K562 (cell line): ENCODE results near the gene RABGAP1. TPM values are rescaled to one million over a fixed set of nuclear protein-coding genes. Genes with fewer than 3 reads are reported as not detected.

ENCODE experiments used
- ATAC-seq: fragments of 200-7000 bp; cut with Tn5 transposase; 3 replicates; pipeline ENCODE4 v1.9.1; 2020; ENCODE audit warnings: moderate library complexity
- BruUV-seq: library from RNA; stranded (reverse); fragments of 400-500 nt; replicated peaks from 2 replicates; lab custom pipeline; 2021; lab: Mats Ljungman, UMichigan
- CTCF ChIA-PET: fragments of 300-600 bp; formaldehyde crosslinking; extraction: SDS; loops from one replicate; lab custom pipeline; 2021; ENCODE audit warnings: low intra/inter-chr PET ratio; lab: Yijun Ruan, JAX
- POLR2A ChIA-PET: fragments of 300-600, 350-650 bp; sonication (Branson Sonifier 250); formaldehyde crosslinking; extraction: SDS; loops from one replicate; lab custom pipeline; 2021; ENCODE audit warnings: antibody characterized with exemption, inconsistent platforms; lab: Yijun Ruan, JAX
- DNase-seq, 4 experiments: peaks; one replicate each; pipeline versions ENCODE4 v3.0.0 to v3.0.0-alpha.2; 2011 to 2018; ENCODE audit warnings: low spot score in 3 of 4, mixed read lengths in 3 of 4; ENCODE audit errors: extremely low read depth in 1 of 4
- FAIRE-seq: peaks from 2 replicates; lab custom pipeline; 2011; peaks lifted over from hg19 to GRCh38; lab: Jason Lieb, UNC
- H2AFZ ChIP-seq: 2 replicates; pipeline ENCODE4 v1.6.0; 2011; ENCODE audit warnings: low read depth, low read length, control low read depth, inconsistent platforms
- H3K27ac ChIP-seq: fragments of 200-600 bp; 3 replicates; pipeline ENCODE4 v1.8.0; 2011; ENCODE audit warnings: low read depth, mild to moderate bottlenecking, control low read depth, inconsistent platforms, low read length, moderate library complexity, mixed read lengths; ENCODE audit errors: extremely low read depth
- H3K27me3 ChIP-seq, 2 experiments: fragments of 300-600 bp in 1 of 2; 2 replicates in 1 of 2; 3 replicates in 1 of 2; pipeline versions ENCODE4 v1.6.0 to v1.8.0; 2011; ENCODE audit warnings: inconsistent platforms in 2 of 2, low read length in 2 of 2, mild to moderate bottlenecking in 1 of 2, mixed read lengths in 1 of 2, moderate library complexity in 1 of 2; ENCODE audit not compliant: control insufficient read depth in 2 of 2, insufficient read depth in 2 of 2
- H3K36me3 ChIP-seq: fragments of 300-600 bp; 3 replicates; pipeline ENCODE4 v1.8.0; 2011; ENCODE audit warnings: mild to moderate bottlenecking, low read length, inconsistent platforms; ENCODE audit not compliant: control insufficient read depth, insufficient read depth
- H3K4me1 ChIP-seq, 2 experiments: fragments of 200-600 bp in 1 of 2; replicated peaks in 1 of 2; 2 replicates in 1 of 2; 3 replicates in 1 of 2; pipeline versions ENCODE4 v1.5.1 to v1.8.0; 2011; ENCODE audit warnings: inconsistent platforms in 2 of 2, low read length in 2 of 2, mild to moderate bottlenecking in 1 of 2, mixed read lengths in 1 of 2, moderate library complexity in 1 of 2; ENCODE audit not compliant: control insufficient read depth in 2 of 2, insufficient read depth in 2 of 2
- H3K4me2 ChIP-seq: 2 replicates; pipeline ENCODE4 v1.6.1; 2011; ENCODE audit warnings: low read length, control low read depth, inconsistent platforms, mixed read lengths; ENCODE audit not compliant: insufficient read depth
- H3K4me3 ChIP-seq: fragments of 200-600 bp; sonication (generic), shearing (Covaris generic); 2 replicates; pipeline ENCODE4 v1.5.1; 2016; ENCODE audit warnings: control low read depth, inconsistent platforms
- H3K79me2 ChIP-seq: fragments of 200-600 bp; 3 replicates; pipeline ENCODE4 v1.8.0; 2011; ENCODE audit warnings: low read length, inconsistent platforms; ENCODE audit not compliant: control insufficient read depth, insufficient read depth
- H3K9ac ChIP-seq, 2 experiments: 2 replicates each; pipeline versions ENCODE4 v1.6.0 to v1.6.1; 2011; ENCODE audit warnings: low read depth in 2 of 2, low read length in 2 of 2, control low read depth in 1 of 2, inconsistent platforms in 1 of 2, mild to moderate bottlenecking in 1 of 2, mixed read lengths in 1 of 2; ENCODE audit not compliant: insufficient read depth in 1 of 2
- H3K9me1 ChIP-seq: one replicate; pipeline ENCODE4 v1.6.0; 2011; ENCODE audit warnings: inconsistent platforms, mild to moderate bottlenecking, low read length, moderate library complexity; ENCODE audit not compliant: control insufficient read depth, insufficient read depth
- H3K9me3 ChIP-seq: replicated peaks from 2 replicates; pipeline ENCODE4 v1.5.1; 2011; ENCODE audit warnings: low read depth, low read length, inconsistent platforms; ENCODE audit not compliant: control insufficient read depth, insufficient read depth
- H4K20me1 ChIP-seq: replicated peaks from 2 replicates; pipeline ENCODE4 v1.6.1; 2011; ENCODE audit warnings: low read length, inconsistent platforms, mixed read lengths; ENCODE audit not compliant: control insufficient read depth, insufficient read depth
- ARID3B ChIP-seq: fragments of 250-450 bp; sonication (Bioruptor Pico); IDR thresholded peaks from 2 replicates; pipeline ENCODE4 v1.4.0; 2020; ENCODE audit warnings: borderline replicate concordance
- CBFB ChIP-seq: sonication (generic); formaldehyde crosslinking; IDR thresholded peaks from 2 replicates; pipeline ENCODE4 v1.4.0; 2020; ENCODE audit warnings: mild to moderate bottlenecking, missing genetic modification reagents
- CTCFL ChIP-seq: IDR thresholded peaks from 2 replicates; pipeline ENCODE4 v1.6.1; 2011; ENCODE audit warnings: borderline replicate concordance, low read depth, mild to moderate bottlenecking, moderate library complexity, low read length; ENCODE audit not compliant: insufficient read depth, poor library complexity, severe bottlenecking
- NCOA1 ChIP-seq: fragments of 450-650 bp; IDR thresholded peaks from 2 replicates; pipeline ENCODE4 v1.6.1; 2016; ENCODE audit warnings: low read depth
- NCOR1 ChIP-seq: fragments of 450-650 bp; IDR thresholded peaks from 2 replicates; pipeline ENCODE4 v1.6.1; 2016; ENCODE audit warnings: mild to moderate bottlenecking, moderate library complexity
- POLR2A ChIP-seq: fragments of 450-650 bp; conservative IDR thresholded peaks from 2 replicates; pipeline ENCODE4 v1.6.1; 2016
- SMAD3 ChIP-seq: fragments of 450-650 bp; formaldehyde crosslinking; conservative IDR thresholded peaks from 2 replicates; pipeline ENCODE4 v1.4.0; 2020; ENCODE audit warnings: mild to moderate bottlenecking
- SMC3 ChIP-seq: conservative IDR thresholded peaks from 2 replicates; pipeline ENCODE4 v1.6.1; 2011; ENCODE audit warnings: low read depth, low read length, improper control_type of control experiment; ENCODE audit not compliant: insufficient read depth
- SP1 ChIP-seq: sonication (generic); formaldehyde crosslinking; IDR thresholded peaks from 2 replicates; pipeline ENCODE4 v1.8.1; 2022; ENCODE audit warnings: mild to moderate bottlenecking, missing genetic modification reagents
- SREBF2 ChIP-seq: sonication (generic); formaldehyde crosslinking; IDR thresholded peaks from 2 replicates; pipeline ENCODE4 v1.4.0; 2020; ENCODE audit warnings: mild to moderate bottlenecking, missing genetic modification reagents
- XRCC4 ChIP-seq: IDR thresholded peaks from one replicate; pipeline ENCODE4 v1.6.1; 2011; ENCODE audit not compliant: insufficient read depth, insufficient read length; ENCODE audit errors: extremely low read depth
- ZNF184 ChIP-seq: sonication (generic); formaldehyde crosslinking; IDR thresholded peaks from 2 replicates; pipeline ENCODE4 v1.5.0; 2020; ENCODE audit warnings: missing genetic modification reagents
- WGBS: fragments of 100-300 bp; shearing (Covaris generic); methylation state at CpG from one replicate; pipeline ENCODE4 v1.1.6; 2016; ENCODE audit warnings: low coverage, mixed read lengths; ENCODE audit not compliant: insufficient coverage; ENCODE audit errors: missing lambda C conversion rate; 5-methylcytosine and 5-hydroxymethylcytosine counted together
- in situ Hi-C: fragments of 300-500 bp; cut with MboI; formaldehyde crosslinking; loops from 4 replicates; pipeline ENCODE4 v1.15.0; 2018; ENCODE audit warnings: inconsistent platforms, mixed read lengths
- intact Hi-C: fragments of 100-400 bp; cut with micrococcal nuclease; formaldehyde crosslinking; loops from 2 replicates; pipeline ENCODE4 v1.14.2; 2022
- polyA plus RNA-seq, 8 experiments: library from polyadenylated mRNA; depleted of rRNA in 4 of 8; stranded (reverse) in 5 of 8; unstranded in 3 of 8; fragments of >200 nt; fragmentation: Nextera tagmentation in 2 of 8; fragmentation: Illumina TruSeq in 1 of 8; extraction: Ambion mirVana in 2 of 8; extraction: Trizol in 1 of 8; gene quantifications; 2 replicates each; pipeline versions ENCODE4 v1.2.1 to v1.2.3, GENCODE V29; 2011 to 2014; ENCODE audit warnings: inconsistent platforms in 1 of 8, missing spikeins in 1 of 8
- total RNA-seq, 7 experiments: library from RNA; depleted of rRNA in 6 of 7; stranded (reverse); fragments of >200 nt in 6 of 7; fragmentation: Illumina TruSeq in 2 of 7; extraction: Trizol in 2 of 7; gene quantifications; 2 replicates each; pipeline versions ENCODE4 v1.2.1 to v1.2.3, GENCODE V29; 2011 to 2021; ENCODE audit warnings: low replicate concordance in 1 of 7

Gene RABGAP1
- total and polyA plus RNA-seq, 9 of the 15 experiments (the other 6 are each of a cell fraction or from before 2014, with no cell fraction given), result 1.5 to 22.7 (median 13.1) TPM

GRCh38 chr9:122922713-122923112 lies 18.1 kb upstream of the RABGAP1 start:
- Histone ChIP-seq H3K9me1 (no peaks in the 10 kb centered on the region), H3K9me3 (no peaks in the 10 kb centered on the region), H4K20me1 (no peaks in the 10 kb centered on the region), H3K79me2 (peaks cover 4% of the 10 kb centered on the region; the same call in 1 of the 3 replicates), H3K27ac (no peak overlapping the region), H3K4me2 (no peak overlapping the region), H3K27me3 (no peaks in the 10 kb centered on the region), H3K9ac (no peak overlapping the region), H2AFZ (no peak overlapping the region), H3K4me3 (no peak overlapping the region), H3K36me3 (peaks cover 29% of the 10 kb centered on the region; the same call in 1 of the 3 replicates), H3K4me1 (no peaks in the 10 kb centered on the region)
- ChIA-PET POLR2A (interaction anchor here (0.7 kb wide), 1 partner anchor 9 kb away, joined by 3 read pairs; the partner anchor contains the start of gene ZBTB26), CTCF (no interaction called here)
- ATAC-seq, result no peak
- intact Hi-C loops (no loop called here), in situ Hi-C loops (no loop called here)
- no TSS peak for BruUV-seq
- TF ChIP-seq SMC3 (no peak), NCOA1 (no peak), XRCC4 (no peak), ZNF184 (CRISPR knock-in tag) (no peak), CBFB (CRISPR knock-in tag) (no peak), POLR2A (no peak), NCOR1 (no peak), SMAD3 (CRISPR knock-in tag) (no peak), SP1 (CRISPR knock-in tag) (no peak), ARID3B (CRISPR knock-in tag) (no peak), SREBF2 (no peak), CTCFL (no peak)
- no peak for DNase-seq
- no peak for FAIRE-seq
- WGBS, result 94% methylated on average over 4 of the region's 8 CpGs
